Tibial nerve (tissue), 4 donors: ENCODE data around the gene CAD. TPM values are rescaled to one million over a fixed set of nuclear protein-coding genes. Genes with fewer than 3 reads are reported as not detected.
"Not testable (repeated sequence)": the region's sequence is repeated elsewhere in the genome, so short reads cannot be mapped to it uniquely, and the experiment has no call there.

ENCODE experiments used
- DNase-seq, 2 donors: peaks; one replicate each; pipeline ENCODE4 v3.0.0-alpha.2; 2019; ENCODE audit warnings: low spot score in 2 of 2
- H3K27ac ChIP-seq, 4 donors: fragments of 200-600 bp; sonication (generic) in 3 of 4; one replicate each; pipeline ENCODE4 v1.5.1; 2017 to 2019; ENCODE audit warnings: mild to moderate bottlenecking in 1 of 4
- H3K27me3 ChIP-seq, 2 donors: fragments of 200-600 bp; sonication (generic) in 1 of 2; one replicate each; pipeline versions ENCODE4 v1.5.1 to v1.6.0; 2017 to 2019
- H3K36me3 ChIP-seq, 3 donors: fragments of 200-600 bp; sonication (generic); one replicate each; pipeline ENCODE4 v1.5.1; 2018 to 2019
- H3K4me1 ChIP-seq, 4 donors: fragments of 200-600 bp; sonication (generic) in 3 of 4; one replicate each; pipeline ENCODE4 v1.5.1; 2017 to 2019
- H3K4me3 ChIP-seq, 4 donors: fragments of 200-600 bp; sonication (generic) in 3 of 4; one replicate each; pipeline ENCODE4 v1.5.1; 2017 to 2019; ENCODE audit warnings: mild to moderate bottlenecking in 1 of 4, moderate library complexity in 1 of 4
- H3K9me3 ChIP-seq, 4 donors: fragments of 200-600 bp; sonication (generic) in 3 of 4; one replicate each; pipeline ENCODE4 v1.5.1; 2017 to 2019
- EP300 ChIP-seq, 2 donors: sonication (generic); formaldehyde crosslinking; IDR thresholded peaks; one replicate each; pipeline ENCODE4 v1.6.1; 2017; ENCODE audit warnings: antibody characterized with exemption in 2 of 2, mild to moderate bottlenecking in 1 of 2
- POLR2A ChIP-seq, 2 donors: fragments of 450-650 bp; IDR thresholded peaks; one replicate each; pipeline ENCODE4 v1.6.1; 2017; ENCODE audit warnings: antibody characterized with exemption in 2 of 2, mild to moderate bottlenecking in 2 of 2, moderate library complexity in 2 of 2
- WGBS, 2 donors: methylation state at CpG; one replicate each; pipeline ENCODE4 v1.1.5; 2018; 5-methylcytosine and 5-hydroxymethylcytosine counted together
- total RNA-seq, 4 donors: library from RNA; depleted of rRNA; stranded (reverse); fragments of >200 nt; gene quantifications; one replicate each; pipeline ENCODE4 v1.1.0, GENCODE V29; 2016
- TF ChIP-seq, protein P1 (sequence below), 5 experiments: fragments of 200-600 bp in 3 of 5; fragments of 450-650 bp in 2 of 5; sonication (generic) in 3 of 5; IDR thresholded peaks; one replicate each; pipeline ENCODE4 v1.5.1; 2016 to 2019; ENCODE audit warnings: antibody characterized with exemption in 5 of 5, mild to moderate bottlenecking in 3 of 5, moderate library complexity in 2 of 5

CAD gene
- total RNA-seq, 4 donors from 2014 or later: 18.6 to 69.6 (median 32.9) TPM

DNA sequence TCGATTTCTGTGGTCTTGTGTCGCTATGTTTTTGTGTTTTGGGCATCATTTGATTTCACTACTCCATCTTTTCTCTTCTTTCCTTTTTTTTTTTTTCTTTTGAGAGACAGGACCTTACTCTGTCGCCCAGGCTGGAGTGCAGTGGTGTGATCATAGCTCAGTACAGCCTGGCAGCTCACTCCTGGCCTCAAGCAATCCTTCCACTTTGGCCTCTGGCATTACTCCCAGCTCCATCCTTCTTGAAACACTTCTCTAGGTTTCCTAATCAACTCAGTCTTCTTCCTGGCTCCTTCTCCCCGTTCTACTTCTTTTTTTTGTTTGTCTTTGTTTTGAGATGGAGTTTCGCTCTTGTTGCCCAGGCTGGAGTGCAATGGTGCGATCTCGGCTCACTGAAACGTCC, 41.8 kb upstream of the CAD start:
- WGBS, 2 donors: 71 to 77% methylated on average over 8 of the region's 8 CpGs
- Histone ChIP-seq H3K4me1 (peaks cover 0 to 7% (median under 1%) of the 10 kb centered on the region in 4 donors), H3K27me3 (no peaks in the 10 kb centered on the region), H3K27ac (peak overlapping the region in 2 of 4 donors; percentile 12 to 48), H3K36me3 (no peaks in the 10 kb centered on the region), H3K4me3 (no peak overlapping the region), H3K9me3 (no peaks in the 10 kb centered on the region)
- TF ChIP-seq, protein P1, sequence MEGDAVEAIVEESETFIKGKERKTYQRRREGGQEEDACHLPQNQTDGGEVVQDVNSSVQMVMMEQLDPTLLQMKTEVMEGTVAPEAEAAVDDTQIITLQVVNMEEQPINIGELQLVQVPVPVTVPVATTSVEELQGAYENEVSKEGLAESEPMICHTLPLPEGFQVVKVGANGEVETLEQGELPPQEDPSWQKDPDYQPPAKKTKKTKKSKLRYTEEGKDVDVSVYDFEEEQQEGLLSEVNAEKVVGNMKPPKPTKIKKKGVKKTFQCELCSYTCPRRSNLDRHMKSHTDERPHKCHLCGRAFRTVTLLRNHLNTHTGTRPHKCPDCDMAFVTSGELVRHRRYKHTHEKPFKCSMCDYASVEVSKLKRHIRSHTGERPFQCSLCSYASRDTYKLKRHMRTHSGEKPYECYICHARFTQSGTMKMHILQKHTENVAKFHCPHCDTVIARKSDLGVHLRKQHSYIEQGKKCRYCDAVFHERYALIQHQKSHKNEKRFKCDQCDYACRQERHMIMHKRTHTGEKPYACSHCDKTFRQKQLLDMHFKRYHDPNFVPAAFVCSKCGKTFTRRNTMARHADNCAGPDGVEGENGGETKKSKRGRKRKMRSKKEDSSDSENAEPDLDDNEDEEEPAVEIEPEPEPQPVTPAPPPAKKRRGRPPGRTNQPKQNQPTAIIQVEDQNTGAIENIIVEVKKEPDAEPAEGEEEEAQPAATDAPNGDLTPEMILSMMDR (IDR thresholded peaks at IDR 0.05): no peak
- peak in 1 of 2 donors; percentile 33 for TF ChIP-seq EP300 (IDR thresholded peaks at IDR 0.05)
- peak in 1 of 2 donors; percentile 60 for DNase-seq

DNA sequence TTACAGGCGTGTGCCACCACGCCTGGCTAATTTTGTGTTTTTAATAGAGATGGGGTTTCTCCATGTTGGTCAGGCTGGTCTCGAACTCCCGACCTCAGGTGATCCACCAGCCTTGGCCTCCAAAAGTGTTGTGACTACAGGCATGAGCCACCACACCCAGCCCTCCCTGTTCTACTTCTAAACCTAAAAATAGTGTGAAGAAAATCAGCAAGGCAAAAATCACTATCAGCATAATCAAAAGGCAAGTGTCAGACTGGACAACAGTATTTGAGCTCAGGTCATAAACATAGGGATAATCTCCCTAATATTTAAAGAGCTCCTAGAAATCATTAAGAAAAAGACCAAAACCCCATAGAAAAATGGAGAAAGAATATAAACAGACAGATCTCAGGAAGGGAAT, 41.4 kb upstream of the CAD start:
- H3K9me3 ChIP-seq, H3K36me3 ChIP-seq, H3K4me3 ChIP-seq, H3K4me1 ChIP-seq, H3K27me3 ChIP-seq, DNase-seq: not testable (repeated sequence)
- peak overlapping the region in 2 of 4 donors; percentile 12 to 48 for H3K27ac ChIP-seq
- 88 to 94% methylated on average over 4 of the region's 4 CpGs for WGBS, 2 donors

DNA sequence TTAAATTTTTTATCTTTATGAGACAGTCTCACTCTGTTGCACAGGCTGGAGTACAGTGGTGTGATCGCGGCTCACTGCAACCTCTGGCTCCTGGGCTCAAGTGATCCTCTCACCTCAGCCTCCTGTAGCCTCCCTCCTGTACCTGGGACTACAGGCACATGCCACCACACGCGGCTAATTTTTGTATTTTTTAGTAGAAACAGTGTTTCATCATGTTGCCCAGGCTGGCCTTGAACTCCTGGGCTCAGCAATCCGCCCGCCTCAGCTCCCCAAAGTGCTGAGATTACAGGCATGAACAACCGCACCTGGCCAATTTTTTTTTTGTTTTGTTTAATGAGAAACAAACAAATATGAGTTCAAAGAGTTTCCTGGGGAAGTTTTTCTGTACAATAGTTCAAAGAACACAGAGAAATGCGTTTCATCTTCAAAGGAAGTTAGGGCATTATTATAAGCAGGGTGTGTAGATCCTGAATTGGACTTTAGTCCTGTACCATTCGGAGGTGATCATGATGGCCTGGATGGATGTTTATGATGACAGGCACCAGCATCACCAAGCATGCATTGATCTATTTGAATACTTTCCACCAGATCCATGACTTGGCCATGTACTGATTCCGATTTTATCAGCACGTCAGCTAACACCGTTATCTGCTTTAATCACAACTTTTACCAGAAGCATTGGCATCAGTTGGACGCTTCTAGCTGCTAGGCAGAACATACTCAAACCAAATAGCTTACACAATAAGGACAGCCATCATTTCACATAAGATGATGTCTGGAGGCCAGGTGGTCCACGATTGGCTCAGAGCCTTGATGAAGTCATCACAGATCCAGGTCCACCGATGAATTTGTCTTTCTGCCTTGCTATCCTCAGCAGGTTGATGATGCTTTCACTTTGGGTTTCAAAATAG, 39.5 kb upstream of the CAD start:
- no peak for DNase-seq
- H3K27ac ChIP-seq: no peak overlapping the region
- no peaks in the 10 kb centered on the region for H3K27me3 ChIP-seq

GRCh38 chr2:27178469-27178868, 38.7 kb upstream of the CAD start:
- no peaks in the 10 kb centered on the region for H3K9me3 ChIP-seq
- 85 to 88% methylated on average over 3 of the region's 3 CpGs for WGBS, 2 donors
- TF ChIP-seq, protein P1 (IDR thresholded peaks at IDR 0.05): no peak
- TF ChIP-seq EP300 (IDR thresholded peaks at IDR 0.05): no peak
- TF ChIP-seq POLR2A (IDR thresholded peaks at IDR 0.05): no peak
- H3K27me3 ChIP-seq: no peaks in the 10 kb centered on the region
- no peak for DNase-seq
- no peaks in the 10 kb centered on the region for H3K36me3 ChIP-seq
- peaks cover 0 to 7% (median 0%) of the 10 kb centered on the region in 4 donors for H3K4me1 ChIP-seq
- no peak overlapping the region for H3K4me3 ChIP-seq
- no peak overlapping the region for H3K27ac ChIP-seq

More for the DNA sequence above, 39.5 kb upstream of the CAD start:
- Histone ChIP-seq H3K9me3 (no peaks in the 10 kb centered on the region), H3K4me1 (peaks cover 0 to 7% (median 0%) of the 10 kb centered on the region in 4 donors), H3K36me3 (no peaks in the 10 kb centered on the region), H3K4me3 (no peak overlapping the region)
- TF ChIP-seq POLR2A (IDR thresholded peaks at IDR 0.05) (no peak), EP300 (IDR thresholded peaks at IDR 0.05) (no peak)
- TF ChIP-seq, protein P1 (IDR thresholded peaks at IDR 0.05): no peak
- WGBS, 2 donors: 85% methylated on average over 15 of the region's 15 CpGs

DNA sequence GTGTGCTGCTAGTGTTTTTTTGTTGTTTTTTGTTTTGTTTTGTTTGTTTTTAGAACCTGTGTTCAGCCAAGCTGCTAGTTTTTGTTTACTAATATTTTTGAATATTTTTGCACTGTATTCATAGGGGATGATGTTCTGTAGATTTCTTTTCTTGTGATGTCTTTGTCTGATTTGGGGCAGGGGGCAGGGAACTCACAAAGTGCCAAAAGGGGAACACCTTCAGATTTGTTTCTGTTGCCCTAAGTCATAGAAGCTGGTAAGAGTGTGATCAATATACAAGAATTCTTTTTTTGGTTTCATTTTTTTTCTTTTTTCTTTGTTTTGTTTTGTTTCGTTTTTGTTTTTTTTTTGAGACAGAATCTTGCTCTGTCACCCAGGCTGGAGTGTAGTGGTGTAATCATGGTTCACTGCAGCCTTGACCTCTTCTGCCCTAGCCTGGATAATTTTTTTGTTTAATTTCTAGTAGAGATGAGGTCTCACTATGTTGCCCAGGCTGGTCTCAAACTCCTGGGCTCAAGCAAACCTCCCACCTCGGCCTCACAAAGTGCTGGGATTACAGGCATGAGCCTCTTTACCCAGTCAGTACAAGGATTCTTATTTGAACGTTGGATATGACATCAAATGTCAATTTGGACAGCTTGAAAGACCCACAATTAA, 37.7 kb upstream of the CAD start:
- Histone ChIP-seq H3K9me3 (no peaks in the 10 kb centered on the region), H3K36me3 (no peaks in the 10 kb centered on the region), H3K27ac (peak overlapping the region in 1 of 4 donors; percentile 22), H3K4me1 (peaks cover 0 to 8% (median 0%) of the 10 kb centered on the region in 4 donors), H3K27me3 (no peaks in the 10 kb centered on the region), H3K4me3 (no peak overlapping the region)
- no peak for DNase-seq
- TF ChIP-seq EP300 (IDR thresholded peaks at IDR 0.05) (no peak), POLR2A (IDR thresholded peaks at IDR 0.05) (no peak)
- TF ChIP-seq, protein P1 (IDR thresholded peaks at IDR 0.05): no peak
- WGBS, 2 donors: 54 to 55% methylated on average over 3 of the region's 3 CpGs
